GM12801 (cell line): Measurements from ENCODE around the gene BRCA1.

ENCODE experiments used
- TF ChIP-seq, protein P1 (sequence below): IDR thresholded peaks from one replicate; pipeline ENCODE4 v1.5.1; 2011; ENCODE audit warnings: control low read depth; ENCODE audit not compliant: insufficient read length; ENCODE audit errors: extremely low read depth

BRCA1 gene

DNA sequence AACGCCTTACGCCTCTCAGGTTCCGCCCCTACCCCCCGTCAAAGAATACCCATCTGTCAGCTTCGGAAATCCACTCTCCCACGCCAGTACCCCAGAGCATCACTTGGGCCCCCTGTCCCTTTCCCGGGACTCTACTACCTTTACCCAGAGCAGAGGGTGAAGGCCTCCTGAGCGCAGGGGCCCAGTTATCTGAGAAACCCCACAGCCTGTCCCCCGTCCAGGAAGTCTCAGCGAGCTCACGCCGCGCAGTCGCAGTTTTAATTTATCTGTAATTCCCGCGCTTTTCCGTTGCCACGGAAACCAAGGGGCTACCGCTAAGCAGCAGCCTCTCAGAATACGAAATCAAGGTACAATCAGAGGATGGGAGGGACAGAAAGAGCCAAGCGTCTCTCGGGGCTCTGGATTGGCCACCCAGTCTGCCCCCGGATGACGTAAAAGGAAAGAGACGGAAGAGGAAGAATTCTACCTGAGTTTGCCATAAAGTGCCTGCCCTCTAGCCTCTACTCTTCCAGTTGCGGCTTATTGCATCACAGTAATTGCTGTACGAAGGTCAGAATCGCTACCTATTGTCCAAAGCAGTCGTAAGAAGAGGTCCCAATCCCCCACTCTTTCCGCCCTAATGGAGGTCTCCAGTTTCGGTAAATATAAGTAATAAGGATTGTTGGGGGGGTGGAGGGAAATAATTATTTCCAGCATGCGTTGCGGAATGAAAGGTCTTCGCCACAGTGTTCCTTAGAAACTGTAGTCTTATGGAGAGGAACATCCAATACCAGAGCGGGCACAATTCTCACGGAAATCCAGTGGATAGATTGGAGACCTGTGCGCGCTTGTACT, at the start of gene BRCA1:
TSS of gene BRCA1 (minus strand) at position 232 of the 834 bp plus-strand sequence. CDS start 1,268 bp downstream, outside the sequence.
- TF ChIP-seq, protein P1, sequence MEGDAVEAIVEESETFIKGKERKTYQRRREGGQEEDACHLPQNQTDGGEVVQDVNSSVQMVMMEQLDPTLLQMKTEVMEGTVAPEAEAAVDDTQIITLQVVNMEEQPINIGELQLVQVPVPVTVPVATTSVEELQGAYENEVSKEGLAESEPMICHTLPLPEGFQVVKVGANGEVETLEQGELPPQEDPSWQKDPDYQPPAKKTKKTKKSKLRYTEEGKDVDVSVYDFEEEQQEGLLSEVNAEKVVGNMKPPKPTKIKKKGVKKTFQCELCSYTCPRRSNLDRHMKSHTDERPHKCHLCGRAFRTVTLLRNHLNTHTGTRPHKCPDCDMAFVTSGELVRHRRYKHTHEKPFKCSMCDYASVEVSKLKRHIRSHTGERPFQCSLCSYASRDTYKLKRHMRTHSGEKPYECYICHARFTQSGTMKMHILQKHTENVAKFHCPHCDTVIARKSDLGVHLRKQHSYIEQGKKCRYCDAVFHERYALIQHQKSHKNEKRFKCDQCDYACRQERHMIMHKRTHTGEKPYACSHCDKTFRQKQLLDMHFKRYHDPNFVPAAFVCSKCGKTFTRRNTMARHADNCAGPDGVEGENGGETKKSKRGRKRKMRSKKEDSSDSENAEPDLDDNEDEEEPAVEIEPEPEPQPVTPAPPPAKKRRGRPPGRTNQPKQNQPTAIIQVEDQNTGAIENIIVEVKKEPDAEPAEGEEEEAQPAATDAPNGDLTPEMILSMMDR = no peak

DNA sequence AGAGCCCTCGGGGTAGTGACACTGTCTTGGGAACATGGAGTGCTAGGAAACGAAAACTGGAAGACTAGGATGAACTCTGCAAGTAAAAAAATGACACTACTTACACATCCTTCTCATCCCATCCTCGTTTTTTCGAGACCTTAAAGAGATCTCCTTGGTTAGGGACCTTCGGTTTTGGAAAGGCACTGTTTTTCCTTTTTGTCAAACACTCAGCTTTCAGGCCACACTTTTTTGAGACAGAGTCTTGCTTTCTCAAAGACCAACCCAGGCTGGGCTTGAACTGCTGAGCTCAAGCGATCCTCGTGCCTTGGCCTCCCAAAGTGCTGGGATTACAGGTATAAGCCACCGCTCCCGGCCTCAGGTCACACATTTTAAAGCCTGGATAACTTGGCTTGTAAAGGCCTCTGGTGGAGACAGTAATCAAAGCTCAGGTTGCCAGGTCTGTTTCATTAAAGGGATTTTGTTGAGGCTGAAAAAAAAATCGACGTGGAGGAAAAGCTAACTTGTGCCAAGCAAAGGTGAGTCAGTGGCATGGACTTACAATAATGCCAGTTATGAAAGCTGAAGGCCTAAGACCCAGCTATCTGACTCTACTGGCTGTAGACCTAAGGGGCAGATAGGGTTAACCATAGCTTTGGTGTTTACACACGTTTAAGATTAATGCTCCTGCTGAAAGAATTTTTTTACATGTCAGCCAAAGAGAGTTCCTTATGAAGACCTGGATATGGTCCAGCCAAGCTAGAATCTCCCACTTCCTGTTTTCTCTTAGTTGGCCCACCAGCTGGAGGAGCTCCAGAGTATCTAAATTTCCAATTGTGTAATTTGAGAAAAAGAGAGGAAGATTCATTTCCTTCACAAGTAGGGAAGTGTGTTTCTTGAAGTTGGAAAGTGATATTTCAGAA, 46.7 kb upstream of the BRCA1 start:
- TF ChIP-seq, protein P1 = no peak

DNA sequence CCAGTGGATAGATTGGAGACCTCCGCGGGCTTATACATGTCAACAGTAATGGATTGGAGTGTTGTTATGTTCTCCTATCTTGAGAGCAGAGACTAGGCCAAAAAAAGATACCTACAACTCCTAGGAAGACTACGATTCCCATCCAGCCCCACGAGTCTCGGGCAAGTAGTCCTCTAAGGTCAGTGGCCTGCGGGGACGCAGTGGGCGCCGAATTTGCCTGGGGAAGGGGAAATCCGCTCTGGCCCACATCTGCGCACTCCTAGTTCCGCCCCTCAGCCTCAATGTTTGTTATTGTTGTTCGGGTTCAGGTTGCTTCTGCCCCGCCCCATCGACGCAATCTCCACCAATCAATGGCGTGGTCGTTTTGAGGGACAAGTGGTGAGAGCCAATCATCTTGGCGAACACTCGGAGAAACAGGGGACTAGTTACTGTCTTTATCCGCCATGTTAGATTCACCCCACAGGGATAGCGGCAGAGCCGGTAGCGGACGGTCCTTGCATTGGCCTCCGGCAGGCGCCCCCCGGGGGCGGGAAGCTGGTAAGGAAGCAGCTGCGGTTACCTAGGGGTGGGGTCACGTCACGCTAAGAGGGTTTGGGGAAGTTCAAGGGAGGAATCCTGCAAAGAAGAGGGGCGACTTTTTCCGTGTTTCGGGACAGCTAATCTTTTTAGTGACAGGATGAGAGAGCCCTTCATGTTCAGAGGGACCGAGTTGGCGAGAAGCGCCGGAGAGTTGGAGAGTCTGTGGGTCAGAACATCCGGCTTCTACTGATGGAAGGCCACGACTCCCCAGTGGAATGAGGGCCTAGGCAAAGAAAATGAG, 45.8 kb upstream of the BRCA1 start, which contains the start of gene NBR1:
TSS of gene NBR1 (plus strand) at position 449 of the 820 bp plus-strand sequence. CDS start 4,586 bp downstream, outside the sequence.
- TF ChIP-seq, protein P1 = no peak

DNA sequence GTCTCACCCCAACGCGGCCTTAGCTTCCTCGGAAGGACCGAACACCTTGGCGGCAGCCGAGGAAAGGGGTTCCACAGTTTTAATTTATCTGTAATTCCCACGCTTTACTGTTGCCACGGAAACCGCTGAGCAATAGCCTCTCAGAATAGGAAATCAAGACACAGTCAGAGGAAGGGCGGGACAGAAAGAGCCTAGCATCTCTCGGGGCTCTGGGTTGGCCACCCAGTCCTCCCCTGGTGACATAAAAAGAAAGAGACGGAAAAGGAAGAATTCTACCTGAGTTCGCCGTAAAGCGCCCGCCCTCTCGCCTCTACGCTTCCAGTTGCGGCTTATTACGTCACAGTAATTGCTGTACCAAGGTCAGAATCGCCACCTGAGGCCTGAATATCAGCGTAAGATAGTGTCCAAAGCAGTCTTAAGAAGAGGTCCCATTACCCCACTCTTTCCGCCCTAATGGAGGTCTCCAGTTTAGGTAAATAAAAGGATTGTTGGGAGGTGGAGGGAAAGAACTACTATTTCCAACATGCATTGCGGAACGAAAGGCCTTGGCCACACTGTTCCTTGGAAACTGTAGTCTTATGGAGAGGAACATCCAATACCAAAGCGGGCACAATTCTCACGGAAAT, 45.1 kb upstream of the BRCA1 start:
- TF ChIP-seq, protein P1 = no peak

DNA sequence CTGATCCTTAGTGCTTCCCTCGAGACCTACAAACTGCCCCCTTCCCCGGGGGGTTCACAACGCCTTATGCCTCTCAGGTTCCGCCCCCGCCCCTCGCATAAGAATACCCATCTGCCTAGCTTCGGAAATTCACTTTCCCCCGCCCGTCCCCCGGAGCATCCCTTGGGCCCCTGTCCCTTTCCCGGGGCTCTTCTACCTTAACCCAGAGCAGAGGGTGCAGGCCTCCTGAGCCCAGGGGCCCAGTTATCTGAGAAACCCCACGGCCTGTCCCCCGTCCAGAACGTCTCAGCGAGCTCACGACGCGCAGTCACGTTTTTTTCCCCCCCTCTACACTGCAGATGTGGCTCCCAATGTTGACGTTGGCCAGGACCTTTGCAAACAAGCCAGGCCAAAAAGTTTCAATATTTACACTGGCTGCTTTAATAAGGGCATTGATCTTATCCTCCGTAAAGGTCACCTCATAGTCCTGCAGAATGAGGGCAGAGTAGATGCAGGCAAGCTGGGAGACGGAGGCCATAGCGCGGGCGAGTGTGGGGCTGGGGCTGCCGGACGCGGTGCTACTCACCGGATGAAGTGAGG, 44.5 kb upstream of the BRCA1 start:
- TF ChIP-seq, protein P1 = no peak

DNA sequence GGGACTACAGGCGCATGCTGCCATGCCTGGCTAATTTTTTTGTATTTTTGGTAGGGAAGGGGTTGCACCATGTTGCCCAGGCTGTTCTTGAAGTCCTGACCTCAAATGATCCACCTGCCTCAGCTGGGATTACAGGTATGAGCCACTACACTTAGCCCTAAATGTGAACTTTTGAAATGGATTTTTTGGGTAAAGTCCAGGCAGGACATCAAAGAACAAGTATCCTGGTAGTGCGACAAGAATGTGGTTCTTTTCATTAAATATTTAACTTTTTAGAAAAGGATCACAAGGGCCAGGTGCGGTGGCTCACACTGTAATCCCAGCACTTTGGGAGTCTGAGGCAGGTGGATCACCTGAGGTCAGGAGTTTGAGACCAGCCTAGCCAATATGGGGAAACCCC, 30.5 kb upstream of the BRCA1 start:
- TF ChIP-seq, protein P1 = no peak
